Right lobe of liver (tissue), 6 donors: Measurements from ENCODE around the gene FTH1. TPM values are rescaled to one million over a fixed set of nuclear protein-coding genes. Genes with fewer than 3 reads are reported as not detected.
"Not testable (repeated sequence)": the region's sequence is repeated elsewhere in the genome, so short reads cannot be mapped to it uniquely, and the experiment has no call there.

Source experiments
- ATAC-seq, 4 donors: fragments of 200-7000 bp; cut with Tn5 transposase; one replicate each; pipeline ENCODE4 v1.9.1; 2020; ENCODE audit warnings: mild to moderate bottlenecking in 4 of 4, moderate library complexity in 4 of 4
- DNase-seq, 3 donors: peaks; one replicate each; pipeline ENCODE4 v3.0.0-alpha.2; 2020
- H3K27ac ChIP-seq, 3 donors: fragments of 200-600 bp; one replicate each; pipeline ENCODE4 v1.8.0; 2022
- H3K27me3 ChIP-seq, 2 donors: fragments of 200-600 bp; one replicate each; pipeline ENCODE4 v1.8.0; 2022
- H3K36me3 ChIP-seq, 4 donors: fragments of 200-600 bp; sonication (generic) in 1 of 4; one replicate each; pipeline versions ENCODE4 v1.5.1 to v1.8.0; 2017 to 2022; ENCODE audit warnings: control low read depth in 1 of 4
- H3K4me1 ChIP-seq, 4 donors: fragments of 200-600 bp; sonication (generic) in 1 of 4; one replicate each; pipeline versions ENCODE4 v1.5.1 to v1.8.0; 2017 to 2022; ENCODE audit warnings: control low read depth in 1 of 4
- H3K4me3 ChIP-seq, 3 donors: fragments of 200-600 bp; one replicate each; pipeline ENCODE4 v1.8.0; 2022
- H3K9me3 ChIP-seq, 4 donors: fragments of 200-600 bp; sonication (generic) in 1 of 4; one replicate each; pipeline versions ENCODE4 v1.5.1 to v1.8.0; 2017 to 2022; ENCODE audit warnings: control low read depth in 1 of 4
- CTCF ChIP-seq, 4 donors: fragments of 200-600 bp in 3 of 4; fragments of 450-650 bp in 1 of 4; IDR thresholded peaks; one replicate each; pipeline versions ENCODE4 v1.5.1 to v1.8.0; 2016 to 2022; ENCODE audit warnings: antibody characterized with exemption in 4 of 4, mild to moderate bottlenecking in 2 of 4
- POLR2A ChIP-seq: fragments of 450-650 bp; IDR thresholded peaks from one replicate; pipeline ENCODE4 v1.6.1; 2017; ENCODE audit warnings: antibody characterized with exemption, mild to moderate bottlenecking
- WGBS: methylation state at CpG from one replicate; pipeline ENCODE4 v1.1.6; 2018; ENCODE audit warnings: low coverage, low lambda C conversion rate; ENCODE audit not compliant: insufficient coverage; ENCODE audit errors: missing lambda C conversion rate; 5-methylcytosine and 5-hydroxymethylcytosine counted together
- intact Hi-C, 2 donors: fragments of 100-400 bp; cut with DNase I; formaldehyde crosslinking; loops; one replicate each; pipeline versions ENCODE4 v1.11.2 to v1.14.1; 2022
- total RNA-seq, 6 experiments: library from RNA; depleted of rRNA in 2 of 6; stranded (reverse); fragments of >200 nt in 2 of 6; fragmentation: NEBNext Ultra II Directional in 3 of 6; extraction: Animal tissue kit (Norgen Biotek cat#: 25700) in 3 of 6; gene quantifications; one replicate each; pipeline versions ENCODE4 v1.1.0 to v1.2.4, GENCODE V29; 2016 to 2023
- donor health status: DM: no; HTN: yes; CAD: no.
- donor health status: DM: no; HTN: no; CAD: no.
- donor health status: DM: no; HTN: no; CAD: no.
- donor health status: DM: no; HTN: yes; CAD: no.
- donor health status: DM: no; HTN: yes; CAD: no.

FTH1 gene
- total RNA-seq, 6 experiments from 2014 or later = 1,131 to 2,981 (median 2,140) TPM

GRCh38 chr11:62012451-62012831 is 45.0 kb upstream of the FTH1 start:
- DNase-seq = peak in 1 of 3 donors; percentile 42
- Histone ChIP-seq H3K4me1 (no peaks in the 10 kb centered on the region), H3K36me3 (no peaks in the 10 kb centered on the region), H3K27ac (no peak overlapping the region), H3K4me3 (no peak overlapping the region), H3K9me3 (no peaks in the 10 kb centered on the region), H3K27me3 (no peaks in the 10 kb centered on the region)
- WGBS = 33% methylated on average over 2 of the region's 3 CpGs
- intact Hi-C loops = no loop called here
- no peak for ATAC-seq
- TF ChIP-seq CTCF (IDR thresholded peaks at IDR 0.05) (no peak), POLR2A (no peak)

GRCh38 chr11:62011881-62012280 is 44.4 kb upstream of the FTH1 start:
- Histone ChIP-seq H3K4me3 (no peak overlapping the region), H3K4me1 (no peaks in the 10 kb centered on the region), H3K27me3 (no peaks in the 10 kb centered on the region), H3K36me3 (no peaks in the 10 kb centered on the region), H3K9me3 (no peaks in the 10 kb centered on the region), H3K27ac (no peak overlapping the region)
- no peak for TF ChIP-seq POLR2A
- TF ChIP-seq CTCF (IDR thresholded peaks at IDR 0.05) = no peak
- peak in 1 of 3 donors; percentile 44 for DNase-seq
- 90% methylated on average over 6 of the region's 9 CpGs for WGBS
- ATAC-seq = no peak
- intact Hi-C loops = no loop called here

- Histone ChIP-seq H3K9me3 (no peaks in the 10 kb centered on the region), H3K27ac (no peak overlapping the region), H3K4me3 (no peak overlapping the region), H3K27me3 (no peaks in the 10 kb centered on the region), H3K4me1 (no peaks in the 10 kb centered on the region), H3K36me3 (no peaks in the 10 kb centered on the region)
- ATAC-seq (no peak), DNase-seq (peak in 1 of 3 donors; percentile 22)
- TF ChIP-seq CTCF (IDR thresholded peaks at IDR 0.05) (no peak), POLR2A (no peak)
- 80% methylated on average over 2 of the region's 4 CpGs for WGBS
- intact Hi-C loops = no loop called here
Measured at GRCh38 chr11:62010935-62011528, 43.6 kb upstream of the FTH1 start.

GRCh38 chr11:62008193-62008592 is 40.8 kb upstream of the FTH1 start:
- no peaks in the 10 kb centered on the region for H3K9me3 ChIP-seq
- peaks cover 0 to 6% (median 0%) of the 10 kb centered on the region in 4 donors for H3K4me1 ChIP-seq
- no peak overlapping the region for H3K27ac ChIP-seq
- 83% methylated on average over 1 of the region's 1 CpG for WGBS
- ATAC-seq (no peak), DNase-seq (no peak)
- H3K4me3 ChIP-seq = no peak overlapping the region
- intact Hi-C loops = no loop called here
- TF ChIP-seq POLR2A (no peak), CTCF (IDR thresholded peaks at IDR 0.05) (no peak)
- H3K36me3 ChIP-seq = no peaks in the 10 kb centered on the region
- no peaks in the 10 kb centered on the region for H3K27me3 ChIP-seq

- Histone ChIP-seq H3K9me3 (peaks cover 0 to under 1% (median 0%) of the 10 kb centered on the region in 4 donors), H3K36me3 (no peaks in the 10 kb centered on the region), H3K4me3 (no peak overlapping the region), H3K27me3 (no peaks in the 10 kb centered on the region), H3K27ac (peak overlapping the region in 2 of 3 donors; percentile 32 to 44), H3K4me1 (peaks cover 0 to 31% (median 9%) of the 10 kb centered on the region in 4 donors)
- ATAC-seq (peak; percentile 17 to 47 (median 26)), DNase-seq (peak in 1 of 3 donors; percentile 48)
- intact Hi-C loops = no loop called here
- WGBS = 23% methylated on average over 2 of the region's 2 CpGs
- TF ChIP-seq CTCF (IDR thresholded peaks at IDR 0.05) = no peak
- TF ChIP-seq POLR2A = no peak
Measured at GRCh38 chr11:62004473-62004872, 37.0 kb upstream of the FTH1 start.

GRCh38 chr11:62002283-62002682 is 34.8 kb upstream of the FTH1 start:
- H3K9me3 ChIP-seq, H3K36me3 ChIP-seq, H3K27me3 ChIP-seq, intact Hi-C loops, ATAC-seq, H3K4me3 ChIP-seq: not testable (repeated sequence)
- peak in 1 of 3 donors; percentile 33 for DNase-seq
- peaks cover 0 to 31% (median 9%) of the 10 kb centered on the region in 4 donors for H3K4me1 ChIP-seq
- H3K27ac ChIP-seq = peak overlapping the region in 2 of 3 donors; percentile 60 to 74
- 85% methylated on average over 5 of the region's 8 CpGs for WGBS
